H9 (cell line): ENCODE results near the gene IBA57. TPM values are rescaled to one million over a fixed set of nuclear protein-coding genes. Genes with fewer than 3 reads are reported as not detected.
"Not testable (repeated sequence)": the region's sequence is repeated elsewhere in the genome, so short reads cannot be mapped to it uniquely, and the experiment has no call there.

Experiments used
- DNase-seq: peaks from one replicate; pipeline ENCODE4 v3.0.0-alpha.2; 2017
- H2AFZ ChIP-seq: one replicate; pipeline ENCODE4 v1.6.1; 2013; ENCODE audit warnings: mild to moderate bottlenecking, low read length, control low read depth, moderate library complexity
- H2AK5ac ChIP-seq: 2 replicates; pipeline ENCODE4 v1.6.1; 2013; ENCODE audit warnings: low read length, control low read depth, mixed read lengths; ENCODE audit not compliant: insufficient read length
- H2BK120ac ChIP-seq: one replicate; pipeline ENCODE4 v1.6.1; 2013; ENCODE audit warnings: low read depth, mild to moderate bottlenecking, low read length, control low read depth, inconsistent platforms; ENCODE audit not compliant: poor library complexity, severe bottlenecking
- H2BK12ac ChIP-seq: 2 replicates; pipeline ENCODE4 v1.6.1; 2013; ENCODE audit warnings: low read length, control low read depth, mixed read lengths, low read depth; ENCODE audit not compliant: insufficient read length
- H2BK15ac ChIP-seq: 2 replicates; pipeline ENCODE4 v1.6.1; 2013; ENCODE audit warnings: low read depth, low read length, control low read depth
- H2BK20ac ChIP-seq: one replicate; pipeline ENCODE4 v1.6.1; 2013; ENCODE audit warnings: low read depth, mild to moderate bottlenecking, low read length, control low read depth, inconsistent platforms; ENCODE audit not compliant: poor library complexity, severe bottlenecking
- H2BK5ac ChIP-seq: 2 replicates; pipeline ENCODE4 v1.6.1; 2013; ENCODE audit warnings: low read length, control low read depth, mixed read lengths; ENCODE audit not compliant: insufficient read length
- H3K14ac ChIP-seq: 2 replicates; pipeline ENCODE4 v1.6.1; 2013; ENCODE audit warnings: low read length, control low read depth; ENCODE audit not compliant: insufficient read depth
- H3K18ac ChIP-seq: 2 replicates; pipeline ENCODE4 v1.6.1; 2013; ENCODE audit warnings: low read depth, mild to moderate bottlenecking, mixed read lengths, low read length, control low read depth; ENCODE audit not compliant: insufficient read length
- H3K23ac ChIP-seq: 2 replicates; pipeline ENCODE4 v1.6.1; 2013; ENCODE audit warnings: low read length, control low read depth, mixed read lengths, low read depth; ENCODE audit not compliant: insufficient read length
- H3K23me2 ChIP-seq: 2 replicates; pipeline ENCODE4 v1.6.1; 2013; ENCODE audit warnings: low read depth, mild to moderate bottlenecking, mixed read lengths, low read length, control low read depth; ENCODE audit not compliant: insufficient read length, poor library complexity, severe bottlenecking
- H3K27ac ChIP-seq: 2 replicates; pipeline ENCODE4 v1.5.1; 2013; ENCODE audit warnings: low read length, control low read depth, mixed read lengths, low read depth; ENCODE audit not compliant: insufficient read length
- H3K27me3 ChIP-seq: 2 replicates; pipeline ENCODE4 v1.6.1; 2013; ENCODE audit warnings: low read length, control low read depth, inconsistent platforms; ENCODE audit not compliant: insufficient read depth
- H3K4ac ChIP-seq: 2 replicates; pipeline ENCODE4 v1.6.1; 2013; ENCODE audit warnings: low read depth, mild to moderate bottlenecking, control low read depth, inconsistent platforms, low read length, moderate library complexity
- H3K4me1 ChIP-seq: 2 replicates; pipeline ENCODE4 v1.6.1; 2013; ENCODE audit warnings: low read length, control low read depth, inconsistent platforms; ENCODE audit not compliant: insufficient read depth
- H3K4me2 ChIP-seq: 2 replicates; pipeline ENCODE4 v1.6.1; 2013; ENCODE audit warnings: low read length, control low read depth, mixed read lengths; ENCODE audit not compliant: insufficient read length, insufficient read depth
- H3K56ac ChIP-seq: 2 replicates; pipeline ENCODE4 v1.6.1; 2013; ENCODE audit warnings: low read depth, mild to moderate bottlenecking, mixed read lengths, low read length, control low read depth; ENCODE audit not compliant: insufficient read length
- H3K79me1 ChIP-seq: 2 replicates; pipeline ENCODE4 v1.6.1; 2013; ENCODE audit warnings: low read depth, mild to moderate bottlenecking, moderate library complexity, low read length, control low read depth, inconsistent platforms; ENCODE audit not compliant: insufficient read depth, poor library complexity, severe bottlenecking
- H3K79me2 ChIP-seq: 2 replicates; pipeline ENCODE4 v1.6.1; 2013; ENCODE audit warnings: low read length, control low read depth, inconsistent platforms; ENCODE audit not compliant: insufficient read depth
- H3K9ac ChIP-seq: 2 replicates; pipeline ENCODE4 v1.6.1; 2013; ENCODE audit warnings: low read length, control low read depth, mixed read lengths; ENCODE audit not compliant: insufficient read length; ENCODE audit errors: extremely low read depth
- H3K9me3 ChIP-seq: one replicate; pipeline ENCODE4 v1.6.1; 2013; ENCODE audit warnings: low read depth, low read length, inconsistent platforms; ENCODE audit not compliant: control insufficient read depth
- H3T11ph ChIP-seq: one replicate; pipeline ENCODE4 v1.6.1; 2013; ENCODE audit warnings: mild to moderate bottlenecking, low read length, control low read depth, inconsistent platforms
- H4K20me1 ChIP-seq: one replicate; pipeline ENCODE4 v1.6.1; 2013; ENCODE audit not compliant: control insufficient read depth, insufficient read length, insufficient read depth
- H4K5ac ChIP-seq: 2 replicates; pipeline ENCODE4 v1.6.1; 2013; ENCODE audit warnings: low read depth, mild to moderate bottlenecking, mixed read lengths, low read length, control low read depth; ENCODE audit not compliant: insufficient read length
- H4K8ac ChIP-seq: replicated peaks from 2 replicates; pipeline ENCODE4 v1.6.1; 2013; ENCODE audit warnings: low read length, control low read depth, mixed read lengths, low read depth; ENCODE audit not compliant: insufficient read length
- H4K91ac ChIP-seq: 2 replicates; pipeline ENCODE4 v1.6.1; 2013; ENCODE audit warnings: low read depth, mild to moderate bottlenecking, moderate library complexity, mixed read lengths, low read length, control low read depth; ENCODE audit not compliant: insufficient read length
- H3K27ac Mint-ChIP-seq, 3 experiments: 2 replicates in 2 of 3; 3 replicates in 1 of 3; pipeline ENCODE4 v1.8.0; 2020 to 2021; ENCODE audit warnings: mixed read lengths in 3 of 3, mild to moderate bottlenecking in 1 of 3, moderate library complexity in 1 of 3
- H3K27me3 Mint-ChIP-seq: 2 replicates; pipeline ENCODE4 v1.8.0; 2021; ENCODE audit warnings: low read depth, mild to moderate bottlenecking, moderate library complexity, mixed read lengths
- H3K36me3 Mint-ChIP-seq, 3 experiments: 2 replicates in 2 of 3; 3 replicates in 1 of 3; pipeline ENCODE4 v1.8.0; 2020 to 2021; ENCODE audit warnings: low read depth in 3 of 3, mixed read lengths in 3 of 3; ENCODE audit not compliant: insufficient read depth in 1 of 3
- H3K4me1 Mint-ChIP-seq, 2 experiments: 2 replicates each; pipeline ENCODE4 v1.8.0; 2020; ENCODE audit warnings: mixed read lengths in 2 of 2
- H3K4me3 Mint-ChIP-seq, 2 experiments: 2 replicates in 1 of 2; 3 replicates in 1 of 2; pipeline ENCODE4 v1.8.0; 2020 to 2021; ENCODE audit warnings: mild to moderate bottlenecking in 2 of 2, mixed read lengths in 2 of 2, moderate library complexity in 1 of 2
- H3K9me3 Mint-ChIP-seq, 2 experiments: 2 replicates in 1 of 2; 3 replicates in 1 of 2; pipeline ENCODE4 v1.8.0; 2020; ENCODE audit warnings: mild to moderate bottlenecking in 2 of 2, mixed read lengths in 2 of 2, moderate library complexity in 1 of 2
- whole genome bisulfite sequencing: extraction: QIAGEN DNeasy Blood & Tissue Kit; methylation state at CpG from one replicate; pipeline ENCODE4 v1.1.7; 2013; ENCODE audit warnings: missing lambda C conversion rate, low lambda C conversion rate, mixed read lengths; ENCODE audit not compliant: insufficient read length; ENCODE audit errors: extremely low coverage; 5-methylcytosine and 5-hydroxymethylcytosine counted together
- total RNA-seq: library from RNA; stranded (reverse); gene quantifications from 2 replicates; pipeline ENCODE4 v1.2.1, GENCODE V29; 2021
- TF ChIP-seq, protein P1 (sequence below): fragments of 200-600 bp; sonication (generic); conservative IDR thresholded peaks from 3 replicates; pipeline ENCODE4 v1.8.0; 2021; ENCODE audit warnings: antibody characterized with exemption, mild to moderate bottlenecking

The IBA57 gene
- total RNA-seq, 1 experiment from 2014 or later = 12.6 TPM

DNA sequence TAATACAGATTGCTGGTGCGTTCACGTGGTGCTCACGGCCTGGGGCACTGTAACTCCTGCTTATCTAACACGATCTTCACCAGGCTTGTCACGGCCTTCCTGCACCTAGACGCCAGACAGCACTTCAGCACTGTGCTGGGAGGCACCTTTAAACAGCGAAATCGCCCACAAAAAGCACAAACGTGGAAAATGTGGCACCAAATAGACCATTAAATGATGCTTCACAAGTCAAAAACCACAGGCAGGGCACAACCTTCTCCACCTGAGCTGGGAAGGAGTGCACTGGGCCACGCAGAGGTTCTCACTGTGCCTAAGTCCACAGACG lies 20.0 kb downstream of the IBA57 start:
- H4K5ac ChIP-seq = no peak overlapping the region
- H2AFZ ChIP-seq = no peak overlapping the region
- H3K9me3 Mint-ChIP-seq = no peaks in the 10 kb centered on the region
- H3K27ac Mint-ChIP-seq = peak overlapping the region in 1 of 3 experiments; percentile 19; a peak in 1 of 7 replicates
- WGBS = no CpG with 5 or more reads among the region's 11 CpGs
- no peak overlapping the region for H3K9ac ChIP-seq
- no peak overlapping the region for H3T11ph ChIP-seq
- H3K4me1 Mint-ChIP-seq = no peaks in the 10 kb centered on the region
- H3K9me3 ChIP-seq = no peaks in the 10 kb centered on the region
- H3K79me2 ChIP-seq = no peaks in the 10 kb centered on the region
- H3K27ac ChIP-seq = no peak overlapping the region
- no peak overlapping the region for H2BK15ac ChIP-seq
- H4K20me1 ChIP-seq = no peaks in the 10 kb centered on the region
- no peak overlapping the region for H3K4me3 Mint-ChIP-seq
- peak overlapping the region; percentile 48 for H3K18ac ChIP-seq
- no peak overlapping the region for H2BK120ac ChIP-seq
- H3K4ac ChIP-seq = no peak overlapping the region
- H2BK5ac ChIP-seq = no peak overlapping the region
- no peaks in the 10 kb centered on the region for H3K27me3 ChIP-seq
- no peaks in the 10 kb centered on the region for H3K4me1 ChIP-seq
- H3K14ac ChIP-seq = no peak overlapping the region
- no peak for DNase-seq
- no peak overlapping the region for H2AK5ac ChIP-seq
- no peak overlapping the region for H4K91ac ChIP-seq
- no peaks in the 10 kb centered on the region for H3K79me1 ChIP-seq
- H3K27me3 Mint-ChIP-seq = peaks cover 7% of the 10 kb centered on the region
- no peak overlapping the region for H2BK12ac ChIP-seq
- H3K36me3 Mint-ChIP-seq = no peaks in the 10 kb centered on the region
- TF ChIP-seq, protein P1, sequence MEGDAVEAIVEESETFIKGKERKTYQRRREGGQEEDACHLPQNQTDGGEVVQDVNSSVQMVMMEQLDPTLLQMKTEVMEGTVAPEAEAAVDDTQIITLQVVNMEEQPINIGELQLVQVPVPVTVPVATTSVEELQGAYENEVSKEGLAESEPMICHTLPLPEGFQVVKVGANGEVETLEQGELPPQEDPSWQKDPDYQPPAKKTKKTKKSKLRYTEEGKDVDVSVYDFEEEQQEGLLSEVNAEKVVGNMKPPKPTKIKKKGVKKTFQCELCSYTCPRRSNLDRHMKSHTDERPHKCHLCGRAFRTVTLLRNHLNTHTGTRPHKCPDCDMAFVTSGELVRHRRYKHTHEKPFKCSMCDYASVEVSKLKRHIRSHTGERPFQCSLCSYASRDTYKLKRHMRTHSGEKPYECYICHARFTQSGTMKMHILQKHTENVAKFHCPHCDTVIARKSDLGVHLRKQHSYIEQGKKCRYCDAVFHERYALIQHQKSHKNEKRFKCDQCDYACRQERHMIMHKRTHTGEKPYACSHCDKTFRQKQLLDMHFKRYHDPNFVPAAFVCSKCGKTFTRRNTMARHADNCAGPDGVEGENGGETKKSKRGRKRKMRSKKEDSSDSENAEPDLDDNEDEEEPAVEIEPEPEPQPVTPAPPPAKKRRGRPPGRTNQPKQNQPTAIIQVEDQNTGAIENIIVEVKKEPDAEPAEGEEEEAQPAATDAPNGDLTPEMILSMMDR = no peak
- no peak overlapping the region for H3K4me2 ChIP-seq
- no peaks in the 10 kb centered on the region for H3K23me2 ChIP-seq
- no peak overlapping the region for H3K23ac ChIP-seq
- no peak overlapping the region for H2BK20ac ChIP-seq
- H4K8ac ChIP-seq = no peak overlapping the region
- no peak overlapping the region for H3K56ac ChIP-seq

GRCh38 chr1:228188249-228188648 lies 22.6 kb downstream of the IBA57 start:
- H3K56ac ChIP-seq, H3K23me2 ChIP-seq, H2BK20ac ChIP-seq, H3K18ac ChIP-seq, H3K9me3 Mint-ChIP-seq, H3K4ac ChIP-seq, H3K23ac ChIP-seq, H3K27me3 ChIP-seq, H3K79me2 ChIP-seq, H2BK12ac ChIP-seq, H4K5ac ChIP-seq, H2AFZ ChIP-seq, H2BK120ac ChIP-seq, H3K4me1 ChIP-seq, H3K79me1 ChIP-seq, H2BK15ac ChIP-seq, H2AK5ac ChIP-seq, H3K14ac ChIP-seq, H3K27ac ChIP-seq, H3K4me3 Mint-ChIP-seq, H3T11ph ChIP-seq, H3K4me1 Mint-ChIP-seq, H3K27me3 Mint-ChIP-seq, H3K9ac ChIP-seq, H3K4me2 ChIP-seq, H4K8ac ChIP-seq, H3K9me3 ChIP-seq, H4K20me1 ChIP-seq, H3K36me3 Mint-ChIP-seq, H3K27ac Mint-ChIP-seq, H4K91ac ChIP-seq, H2BK5ac ChIP-seq, DNase-seq: not testable (repeated sequence)
- WGBS = no CpG with 5 or more reads among the region's 2 CpGs
